Measurements from ENCODE around the gene HLA-E. TPM values are rescaled to one million over a fixed set of nuclear protein-coding genes. Genes with fewer than 3 reads are reported as not detected.

Gene HLA-E
- total and polyA plus RNA-seq, 2 experiments from 2014 or later = 17.0 to 39.2 TPM

- H3K9me3 ChIP-seq (ENCODE audit: low read depth) = no peaks in the 10 kb centered on the region
- no peaks in the 10 kb centered on the region for H3K36me3 ChIP-seq
- DNase-seq (ENCODE audit: low read depth in 1 of 2, low spot score in 1 of 2) = no peak
- no peak overlapping the region for H3K4me3 ChIP-seq
- H3K27me3 ChIP-seq = no peaks in the 10 kb centered on the region
- no peaks in the 10 kb centered on the region for H3K4me1 ChIP-seq (ENCODE audit: low read depth)
- H3K27ac ChIP-seq = no peak overlapping the region
- no peak for TF ChIP-seq CTCF (IDR thresholded peaks at IDR 0.05; ENCODE audit: low read depth, low read length)
Observed at GRCh38 chr6:30530014-30530413, 40.7 kb downstream of the HLA-E start.

GRCh38 chr6:30533460-30534294 lies 44.4 kb downstream of the HLA-E start:
- no peak overlapping the region for H3K4me3 ChIP-seq
- H3K4me1 ChIP-seq (ENCODE audit: low read depth) = no peaks in the 10 kb centered on the region
- no peaks in the 10 kb centered on the region for H3K27me3 ChIP-seq
- no peaks in the 10 kb centered on the region for H3K36me3 ChIP-seq
- H3K9me3 ChIP-seq (ENCODE audit: low read depth) = no peaks in the 10 kb centered on the region
- no peak overlapping the region for H3K27ac ChIP-seq
- DNase-seq (ENCODE audit: low read depth in 1 of 2, low spot score in 1 of 2) = no peak
- TF ChIP-seq CTCF (IDR thresholded peaks at IDR 0.05; ENCODE audit: low read depth, low read length) = no peak

- no peak for DNase-seq (ENCODE audit: low read depth in 1 of 2, low spot score in 1 of 2)
- H3K27me3 ChIP-seq = no peaks in the 10 kb centered on the region
- TF ChIP-seq CTCF (IDR thresholded peaks at IDR 0.05; ENCODE audit: low read depth, low read length) = no peak
- H3K4me3 ChIP-seq = no peak overlapping the region
- H3K36me3 ChIP-seq = no peaks in the 10 kb centered on the region
- H3K4me1 ChIP-seq (ENCODE audit: low read depth) = no peaks in the 10 kb centered on the region
- H3K27ac ChIP-seq = no peak overlapping the region
- no peaks in the 10 kb centered on the region for H3K9me3 ChIP-seq (ENCODE audit: low read depth)
Observed at GRCh38 chr6:30537931-30538330, 48.6 kb downstream of the HLA-E start.

DNA sequence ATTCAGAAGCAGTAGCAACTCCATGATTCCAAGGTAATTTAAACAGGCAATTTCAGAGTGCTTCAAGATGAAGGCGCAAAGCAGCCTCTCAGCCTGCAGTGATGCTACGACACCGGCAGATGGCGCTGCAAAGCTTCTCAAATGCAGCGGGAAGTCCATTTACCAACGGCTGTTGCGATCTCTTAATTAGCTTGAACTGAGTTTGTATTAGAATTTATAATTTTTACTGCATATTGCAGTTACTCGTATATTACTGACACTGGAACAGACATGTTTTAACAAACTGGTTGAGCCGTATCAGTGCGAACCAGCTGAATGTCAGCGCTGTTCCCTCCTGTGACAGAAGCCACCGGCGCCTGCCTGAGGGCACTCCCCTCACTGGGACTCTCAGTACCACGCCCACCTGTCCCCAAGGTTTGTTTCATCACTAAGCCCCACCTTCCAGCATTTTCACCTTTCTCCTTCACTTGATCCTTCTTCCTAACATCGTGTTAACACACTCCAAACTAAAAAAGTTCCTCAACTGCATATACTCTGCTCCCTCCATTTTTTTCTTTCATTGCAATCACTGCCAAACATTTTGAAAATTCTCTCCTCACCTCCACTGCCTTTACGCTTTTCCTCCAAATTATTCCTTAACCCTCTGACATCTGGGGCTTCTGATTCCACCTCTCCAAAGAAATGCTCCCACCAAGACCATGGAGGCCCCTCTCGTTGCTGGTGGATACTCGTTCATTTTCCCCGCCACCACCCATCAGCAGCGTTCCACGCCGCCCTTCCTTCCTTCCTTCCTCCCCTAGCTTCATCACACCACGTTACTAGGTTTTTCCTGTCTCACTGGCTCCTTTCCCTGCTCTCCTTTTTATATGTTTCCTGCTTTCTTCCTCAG lies 52.5 kb downstream of the HLA-E start:
- Histone ChIP-seq H3K27ac (no peak overlapping the region), H3K4me1 (ENCODE audit: low read depth) (no peaks in the 10 kb centered on the region), H3K9me3 (ENCODE audit: low read depth) (no peaks in the 10 kb centered on the region), H3K36me3 (peaks cover 6% of the 10 kb centered on the region), H3K4me3 (peak overlapping the region; percentile 39), H3K27me3 (no peaks in the 10 kb centered on the region)
- TF ChIP-seq CTCF (IDR thresholded peaks at IDR 0.05; ENCODE audit: low read depth, low read length) = peak; percentile 98
- DNase-seq (ENCODE audit: low read depth in 1 of 2, low spot score in 1 of 2) = peak; percentile 86 to 92

DNA sequence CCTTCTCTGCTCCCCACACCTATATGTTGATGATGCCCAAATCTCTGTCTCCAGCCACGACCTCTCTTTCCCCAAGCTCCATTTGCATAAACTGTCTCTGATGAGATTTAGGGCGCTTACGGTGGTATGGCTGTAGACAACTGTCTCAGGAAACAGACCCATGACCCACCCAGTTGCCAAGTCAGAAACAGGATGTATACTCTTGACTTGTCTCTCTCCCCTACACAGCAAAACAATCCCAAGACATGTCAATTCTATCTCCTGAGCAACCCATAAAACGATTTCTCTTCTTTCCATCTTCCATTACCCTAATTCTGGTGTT lies 53.1 kb downstream of the HLA-E start:
- no peak for TF ChIP-seq CTCF (IDR thresholded peaks at IDR 0.05; ENCODE audit: low read depth, low read length)
- Histone ChIP-seq H3K4me3 (no peak overlapping the region), H3K4me1 (ENCODE audit: low read depth) (no peaks in the 10 kb centered on the region), H3K9me3 (ENCODE audit: low read depth) (no peaks in the 10 kb centered on the region), H3K27ac (no peak overlapping the region), H3K27me3 (no peaks in the 10 kb centered on the region), H3K36me3 (peaks cover 9% of the 10 kb centered on the region)
- DNase-seq (ENCODE audit: low read depth in 1 of 2, low spot score in 1 of 2) = no peak

All from cardiac muscle cell (in vitro differentiated cells and primary cell).